DND-41 (cell line): ENCODE results near the gene EIF4G3.

ENCODE experiments used
- ATAC-seq: fragments of 200-7000 bp; cut with Tn5 transposase; 3 replicates; pipeline ENCODE4 v1.9.1; 2021; ENCODE audit warnings: low read depth; ENCODE audit not compliant: insufficient read depth
- DNase-seq: peaks from one replicate; pipeline ENCODE4 v3.0.0-alpha.2; 2020
- H2AFZ ChIP-seq: 2 replicates; pipeline ENCODE4 v1.6.0; 2012; ENCODE audit warnings: low read depth, low read length
- H3K27ac ChIP-seq: 2 replicates; pipeline ENCODE4 v1.5.1; 2012; ENCODE audit warnings: low read length, inconsistent platforms
- H3K27me3 ChIP-seq: fragments of 200-600 bp; sonication (generic); 2 replicates; pipeline ENCODE4 v1.6.0; 2012; ENCODE audit warnings: low read length, mild to moderate bottlenecking, inconsistent platforms; ENCODE audit not compliant: insufficient read depth, poor library complexity
- H3K36me3 ChIP-seq: 2 replicates; pipeline ENCODE4 v1.5.1; 2012; ENCODE audit warnings: low read length, inconsistent platforms; ENCODE audit not compliant: insufficient read depth
- H3K4me1 ChIP-seq: 2 replicates; pipeline ENCODE4 v1.5.1; 2012; ENCODE audit warnings: mild to moderate bottlenecking, low read length; ENCODE audit not compliant: insufficient read depth
- H3K4me2 ChIP-seq: 2 replicates; pipeline ENCODE4 v1.6.0; 2012; ENCODE audit warnings: mild to moderate bottlenecking, moderate library complexity, low read length, inconsistent platforms; ENCODE audit not compliant: insufficient read depth
- H3K4me3 ChIP-seq, 2 experiments: fragments of 200-600 bp in 1 of 2; shearing (Covaris generic) in 1 of 2; 2 replicates each; pipeline ENCODE4 v1.5.1; 2012 to 2016; ENCODE audit warnings: inconsistent platforms in 2 of 2, low read length in 2 of 2, mild to moderate bottlenecking in 2 of 2, low read depth in 1 of 2, moderate library complexity in 1 of 2
- H3K79me2 ChIP-seq: 2 replicates; pipeline ENCODE4 v1.6.0; 2012; ENCODE audit warnings: low read length, inconsistent platforms; ENCODE audit not compliant: insufficient read depth
- H3K9ac ChIP-seq: 2 replicates; pipeline ENCODE4 v1.6.0; 2012; ENCODE audit warnings: low read depth, mild to moderate bottlenecking, inconsistent platforms, low read length, moderate library complexity
- H3K9me3 ChIP-seq: 2 replicates; pipeline ENCODE4 v1.5.1; 2012; ENCODE audit warnings: low read length, moderate library complexity, mild to moderate bottlenecking, inconsistent platforms; ENCODE audit not compliant: insufficient read depth, severe bottlenecking
- H4K20me1 ChIP-seq: 2 replicates; pipeline ENCODE4 v1.6.0; 2012; ENCODE audit warnings: low read length; ENCODE audit not compliant: insufficient read depth
- EZH2 ChIP-seq: IDR thresholded peaks from 3 replicates; pipeline ENCODE4 v1.6.1; 2012; ENCODE audit warnings: borderline replicate concordance, low read depth, mild to moderate bottlenecking, moderate library complexity, low read length, inconsistent platforms; ENCODE audit not compliant: severe bottlenecking
- TF ChIP-seq, protein P1 (sequence below): IDR thresholded peaks from 2 replicates; pipeline ENCODE4 v1.5.1; 2012; ENCODE audit warnings: borderline replicate concordance, low read length, moderate library complexity, mild to moderate bottlenecking; ENCODE audit not compliant: poor library complexity, severe bottlenecking; ENCODE audit errors: extremely low read depth

Gene EIF4G3

DNA sequence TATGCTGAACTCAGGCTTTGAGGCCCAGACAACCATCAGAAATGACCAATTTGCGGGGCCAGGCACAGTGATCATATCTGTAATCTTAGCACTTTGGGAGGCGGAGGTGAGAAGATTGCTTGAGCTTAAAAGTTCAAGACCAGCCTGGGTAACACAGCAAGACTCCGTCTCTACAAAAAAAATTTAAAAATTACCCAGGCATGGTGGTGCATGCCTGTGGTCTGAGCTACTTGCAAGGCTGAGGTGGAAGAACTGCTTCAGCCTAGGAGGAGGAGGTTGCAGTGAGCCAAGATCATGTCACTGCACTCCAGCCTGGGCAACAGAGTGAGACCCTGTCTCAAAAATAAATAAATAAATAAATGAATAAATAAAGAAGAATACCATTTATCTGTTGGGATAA is 156.5 kb downstream of the EIF4G3 start:
- H3K4me1 ChIP-seq, result peaks cover 13% of the 10 kb centered on the region
- no peaks in the 10 kb centered on the region for H3K27me3 ChIP-seq
- H3K27ac ChIP-seq, result no peak overlapping the region
- no peak for TF ChIP-seq EZH2
- TF ChIP-seq, protein P1, sequence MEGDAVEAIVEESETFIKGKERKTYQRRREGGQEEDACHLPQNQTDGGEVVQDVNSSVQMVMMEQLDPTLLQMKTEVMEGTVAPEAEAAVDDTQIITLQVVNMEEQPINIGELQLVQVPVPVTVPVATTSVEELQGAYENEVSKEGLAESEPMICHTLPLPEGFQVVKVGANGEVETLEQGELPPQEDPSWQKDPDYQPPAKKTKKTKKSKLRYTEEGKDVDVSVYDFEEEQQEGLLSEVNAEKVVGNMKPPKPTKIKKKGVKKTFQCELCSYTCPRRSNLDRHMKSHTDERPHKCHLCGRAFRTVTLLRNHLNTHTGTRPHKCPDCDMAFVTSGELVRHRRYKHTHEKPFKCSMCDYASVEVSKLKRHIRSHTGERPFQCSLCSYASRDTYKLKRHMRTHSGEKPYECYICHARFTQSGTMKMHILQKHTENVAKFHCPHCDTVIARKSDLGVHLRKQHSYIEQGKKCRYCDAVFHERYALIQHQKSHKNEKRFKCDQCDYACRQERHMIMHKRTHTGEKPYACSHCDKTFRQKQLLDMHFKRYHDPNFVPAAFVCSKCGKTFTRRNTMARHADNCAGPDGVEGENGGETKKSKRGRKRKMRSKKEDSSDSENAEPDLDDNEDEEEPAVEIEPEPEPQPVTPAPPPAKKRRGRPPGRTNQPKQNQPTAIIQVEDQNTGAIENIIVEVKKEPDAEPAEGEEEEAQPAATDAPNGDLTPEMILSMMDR, result no peak
- H4K20me1 ChIP-seq, result no peaks in the 10 kb centered on the region
- H3K9ac ChIP-seq, result no peak overlapping the region
- DNase-seq (no peak), ATAC-seq (no peak)
- peaks cover 36% of the 10 kb centered on the region for H3K79me2 ChIP-seq
- no peak overlapping the region for H2AFZ ChIP-seq
- no peak overlapping the region for H3K4me3 ChIP-seq
- H3K4me2 ChIP-seq, result no peak overlapping the region
- H3K9me3 ChIP-seq, result peaks cover 4% of the 10 kb centered on the region
- peaks cover 6% of the 10 kb centered on the region; the same call in 1 of the 2 replicates for H3K36me3 ChIP-seq

DNA sequence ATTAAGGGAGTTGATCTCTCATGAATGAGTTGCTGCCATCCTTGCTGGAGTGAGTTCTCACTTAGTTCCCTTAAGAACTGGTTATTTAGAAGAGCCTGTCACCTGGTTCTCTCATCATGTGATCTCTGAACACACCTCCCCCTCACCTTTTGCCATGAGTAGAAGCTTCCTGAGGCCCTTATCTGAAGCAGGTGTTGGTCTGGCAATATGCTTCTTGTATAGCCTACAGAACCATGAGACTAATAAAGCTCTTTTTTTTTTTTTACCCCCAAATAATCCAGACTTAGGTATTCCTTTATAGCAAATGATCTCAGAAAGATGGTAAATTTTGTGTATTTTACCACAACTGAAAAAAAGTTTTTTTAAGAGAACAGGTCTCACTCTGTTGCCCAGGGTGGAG is 158.0 kb downstream of the EIF4G3 start:
- TF ChIP-seq, protein P1, result no peak
- no peak for TF ChIP-seq EZH2
- H3K4me1 ChIP-seq, result peaks cover 13% of the 10 kb centered on the region
- no peak overlapping the region for H3K4me3 ChIP-seq
- H4K20me1 ChIP-seq, result no peaks in the 10 kb centered on the region
- ATAC-seq, result no peak
- no peak overlapping the region for H3K27ac ChIP-seq
- H3K27me3 ChIP-seq, result no peaks in the 10 kb centered on the region
- peaks cover 3% of the 10 kb centered on the region; the same call in 1 of the 2 replicates for H3K36me3 ChIP-seq
- H3K9me3 ChIP-seq, result no peaks in the 10 kb centered on the region
- peaks cover 33% of the 10 kb centered on the region for H3K79me2 ChIP-seq
- no peak for DNase-seq
- H2AFZ ChIP-seq, result no peak overlapping the region
- H3K4me2 ChIP-seq, result no peak overlapping the region
- H3K9ac ChIP-seq, result no peak overlapping the region

DNA sequence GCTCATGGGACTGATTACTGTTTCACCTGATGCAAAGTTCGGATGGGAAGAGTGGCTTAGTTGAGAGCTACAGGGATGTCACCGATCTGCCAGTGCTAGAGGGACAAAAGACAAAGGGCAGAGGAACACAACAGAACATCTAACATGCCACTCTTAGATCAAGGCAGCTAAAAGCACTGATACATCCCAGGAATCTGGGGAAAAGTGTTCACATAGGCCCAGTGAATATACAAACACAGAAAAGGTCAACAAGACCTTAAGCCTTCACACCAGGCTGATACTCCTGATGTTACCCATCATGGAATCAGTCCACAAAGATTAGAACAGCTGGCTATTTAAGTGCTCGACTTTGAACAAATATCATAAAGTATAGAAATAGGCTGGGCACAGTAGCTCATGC is 163.2 kb downstream of the EIF4G3 start:
- Histone ChIP-seq H3K27me3 (no peaks in the 10 kb centered on the region), H3K4me2 (no peak overlapping the region), H4K20me1 (0 out of 2 replicates have a peak, but pooled peaks cover 3% of the 10 kb centered on the region), H3K9ac (no peak overlapping the region), H3K36me3 (no peaks in the 10 kb centered on the region), H3K9me3 (no peaks in the 10 kb centered on the region), H3K79me2 (peaks cover 32% of the 10 kb centered on the region), H3K4me3 (no peak overlapping the region), H3K27ac (no peak overlapping the region), H2AFZ (no peak overlapping the region), H3K4me1 (no peaks in the 10 kb centered on the region)
- ATAC-seq, result no peak
- no peak for DNase-seq
- TF ChIP-seq, protein P1, result no peak
- no peak for TF ChIP-seq EZH2

DNA sequence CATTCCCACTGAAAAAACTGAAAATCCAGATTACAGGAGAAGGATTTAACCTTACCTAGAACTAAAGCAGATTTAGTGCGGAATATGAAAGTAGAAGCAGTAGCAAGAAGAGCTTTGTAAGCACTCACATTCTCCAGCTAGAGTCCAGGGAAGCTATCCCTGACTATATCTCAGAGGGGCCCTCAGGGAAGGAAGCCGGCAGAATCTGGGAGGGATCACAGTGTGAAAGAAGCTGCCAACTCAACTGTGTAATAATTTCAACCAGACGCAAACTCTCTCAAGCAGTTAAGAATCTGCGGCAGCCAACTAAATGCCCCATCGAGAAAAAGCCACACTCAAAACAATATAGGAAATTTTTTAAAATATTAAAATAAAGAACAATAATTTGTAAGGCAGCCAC is 163.8 kb downstream of the EIF4G3 start:
- Histone ChIP-seq H3K27me3 (no peaks in the 10 kb centered on the region), H3K4me2 (no peak overlapping the region)
- no peak for DNase-seq

More for the DNA sequence above, 163.8 kb downstream of the EIF4G3 start:
- Histone ChIP-seq H2AFZ (no peak overlapping the region), H3K9me3 (no peaks in the 10 kb centered on the region), H3K27ac (no peak overlapping the region), H3K79me2 (peaks cover 30% of the 10 kb centered on the region), H3K4me3 (no peak overlapping the region), H3K9ac (no peak overlapping the region), H4K20me1 (0 out of 2 replicates have a peak, but pooled peaks cover 3% of the 10 kb centered on the region), H3K36me3 (no peaks in the 10 kb centered on the region), H3K4me1 (no peaks in the 10 kb centered on the region)
- ATAC-seq, result no peak
- no peak for TF ChIP-seq EZH2
- TF ChIP-seq, protein P1, result no peak
